T-helper 1 cell (primary cell): Measurements from ENCODE around the gene KRTAP12-1.
"Not testable (repeated sequence)": the region's sequence is repeated elsewhere in the genome, so short reads cannot be mapped to it uniquely, and the experiment has no call there.

Experiments used
- DNase-seq, 5 donors: peaks; one replicate each; pipeline ENCODE4 v3.0.0-alpha.2; 2012 to 2020

KRTAP12-1 gene

GRCh38 chr21:44664691-44665090 lies 17.3 kb downstream of the KRTAP12-1 start:
- no peak for DNase-seq

- DNase-seq: not testable (repeated sequence)
Observed at GRCh38 chr21:44661567-44661966, 20.4 kb downstream of the KRTAP12-1 start.

GRCh38 chr21:44658913-44659595 lies 22.9 kb downstream of the KRTAP12-1 start:
- DNase-seq: peak in 1 of 5 donors; percentile 70

- DNase-seq: no peak
Observed at GRCh38 chr21:44658541-44658910, 23.4 kb downstream of the KRTAP12-1 start.

GRCh38 chr21:44657635-44658540 lies 24.1 kb downstream of the KRTAP12-1 start, which contains the start of gene KRTAP12-3:
KRTAP12-3 (plus strand) TSS chr21:44657932; CDS start chr21:44657980, 48 bp downstream.
- DNase-seq: peak; percentile 43 to 93 (median 48)

- DNase-seq: no peak
Observed at GRCh38 chr21:44656868-44657267, 25.1 kb downstream of the KRTAP12-1 start.

GRCh38 chr21:44654576-44655175 lies 27.3 kb downstream of the KRTAP12-1 start, which contains the start of gene KRTAP12-4:
KRTAP12-4 (minus strand) TSS chr21:44654659; CDS start chr21:44654614, 45 bp downstream.
- peak in 1 of 5 donors; percentile 55 for DNase-seq

GRCh38 chr21:44653656-44654575 lies 28.0 kb downstream of the KRTAP12-1 start:
- DNase-seq: peak; percentile 44 to 70 (median 61)

GRCh38 chr21:44653123-44653522 lies 28.8 kb downstream of the KRTAP12-1 start:
- no peak for DNase-seq

- no peak for DNase-seq
Observed at GRCh38 chr21:44650973-44651675, 30.8 kb downstream of the KRTAP12-1 start.

GRCh38 chr21:44650265-44650972 lies 31.5 kb downstream of the KRTAP12-1 start:
- no peak for DNase-seq

- no peak for DNase-seq
Observed at GRCh38 chr21:44649521-44650100, 32.4 kb downstream of the KRTAP12-1 start.

- DNase-seq: no peak
Observed at GRCh38 chr21:44648557-44649311, 33.2 kb downstream of the KRTAP12-1 start.

- DNase-seq: no peak
Observed at GRCh38 chr21:44647222-44647552, 34.8 kb downstream of the KRTAP12-1 start.

- not testable (repeated sequence) for DNase-seq
Observed at GRCh38 chr21:44646366-44647221, 35.4 kb downstream of the KRTAP12-1 start, which contains the start of gene KRTAP10-11. KRTAP10-11 (plus strand) TSS chr21:44646414; CDS start chr21:44646459, 45 bp downstream.

- no peak for DNase-seq
Observed at GRCh38 chr21:44644878-44645277, 37.1 kb downstream of the KRTAP12-1 start.

- no peak for DNase-seq
Observed at GRCh38 chr21:44643741-44644310, 38.1 kb downstream of the KRTAP12-1 start.

- DNase-seq: no peak
Observed at GRCh38 chr21:44640761-44641160, 41.2 kb downstream of the KRTAP12-1 start.
